Tibial nerve (tissue), 4 donors: ENCODE data around the gene LRRC14B. TPM values are rescaled to one million over a fixed set of nuclear protein-coding genes. Genes with fewer than 3 reads are reported as not detected.

Source experiments
- DNase-seq, 2 donors: peaks; one replicate each; pipeline ENCODE4 v3.0.0-alpha.2; 2019; ENCODE audit warnings: low spot score in 2 of 2
- H3K27ac ChIP-seq, 4 donors: fragments of 200-600 bp; sonication (generic) in 3 of 4; one replicate each; pipeline ENCODE4 v1.5.1; 2017 to 2019; ENCODE audit warnings: mild to moderate bottlenecking in 1 of 4
- H3K27me3 ChIP-seq, 2 donors: fragments of 200-600 bp; sonication (generic) in 1 of 2; one replicate each; pipeline versions ENCODE4 v1.5.1 to v1.6.0; 2017 to 2019
- H3K36me3 ChIP-seq, 3 donors: fragments of 200-600 bp; sonication (generic); one replicate each; pipeline ENCODE4 v1.5.1; 2018 to 2019
- H3K4me1 ChIP-seq, 4 donors: fragments of 200-600 bp; sonication (generic) in 3 of 4; one replicate each; pipeline ENCODE4 v1.5.1; 2017 to 2019
- H3K4me3 ChIP-seq, 4 donors: fragments of 200-600 bp; sonication (generic) in 3 of 4; one replicate each; pipeline ENCODE4 v1.5.1; 2017 to 2019; ENCODE audit warnings: mild to moderate bottlenecking in 1 of 4, moderate library complexity in 1 of 4
- H3K9me3 ChIP-seq, 4 donors: fragments of 200-600 bp; sonication (generic) in 3 of 4; one replicate each; pipeline ENCODE4 v1.5.1; 2017 to 2019
- CTCF ChIP-seq, 5 experiments: fragments of 200-600 bp in 3 of 5; fragments of 450-650 bp in 2 of 5; sonication (generic) in 3 of 5; IDR thresholded peaks; one replicate each; pipeline ENCODE4 v1.5.1; 2016 to 2019; ENCODE audit warnings: antibody characterized with exemption in 5 of 5, mild to moderate bottlenecking in 3 of 5, moderate library complexity in 2 of 5
- EP300 ChIP-seq, 2 donors: sonication (generic); formaldehyde crosslinking; IDR thresholded peaks; one replicate each; pipeline ENCODE4 v1.6.1; 2017; ENCODE audit warnings: antibody characterized with exemption in 2 of 2, mild to moderate bottlenecking in 1 of 2
- POLR2A ChIP-seq, 2 donors: fragments of 450-650 bp; IDR thresholded peaks; one replicate each; pipeline ENCODE4 v1.6.1; 2017; ENCODE audit warnings: antibody characterized with exemption in 2 of 2, mild to moderate bottlenecking in 2 of 2, moderate library complexity in 2 of 2
- WGBS, 2 donors: methylation state at CpG; one replicate each; pipeline ENCODE4 v1.1.5; 2018; 5-methylcytosine and 5-hydroxymethylcytosine counted together
- total RNA-seq, 4 donors: library from RNA; depleted of rRNA; stranded (reverse); fragments of >200 nt; gene quantifications; one replicate each; pipeline ENCODE4 v1.1.0, GENCODE V29; 2016

The LRRC14B gene
- total RNA-seq, 4 donors from 2014 or later = not detected

GRCh38 chr5:153256-153655 lies 38.0 kb upstream of the LRRC14B start:
- Histone ChIP-seq H3K27ac (no peak overlapping the region), H3K36me3 (no peaks in the 10 kb centered on the region), H3K9me3 (peaks cover 0 to 10% (median 2%) of the 10 kb centered on the region in 4 donors), H3K4me3 (no peak overlapping the region), H3K27me3 (no peaks in the 10 kb centered on the region), H3K4me1 (no peaks in the 10 kb centered on the region)
- TF ChIP-seq EP300 (IDR thresholded peaks at IDR 0.05) (no peak), POLR2A (IDR thresholded peaks at IDR 0.05) (no peak), CTCF (IDR thresholded peaks at IDR 0.05) (no peak)
- WGBS, 2 donors = 82 to 92% methylated on average over 7 to 8 of the region's 8 CpGs
- DNase-seq = no peak

GRCh38 chr5:154236-154635 lies 37.1 kb upstream of the LRRC14B start:
- 76 to 79% methylated on average over 10 of the region's 10 CpGs for WGBS, 2 donors
- Histone ChIP-seq H3K27me3 (no peaks in the 10 kb centered on the region), H3K9me3 (peaks cover 0 to under 1% (median 0%) of the 10 kb centered on the region in 4 donors), H3K4me1 (no peaks in the 10 kb centered on the region), H3K27ac (no peak overlapping the region), H3K36me3 (no peaks in the 10 kb centered on the region), H3K4me3 (no peak overlapping the region)
- DNase-seq = no peak
- no peak for TF ChIP-seq CTCF (IDR thresholded peaks at IDR 0.05)
- no peak for TF ChIP-seq POLR2A (IDR thresholded peaks at IDR 0.05)
- no peak for TF ChIP-seq EP300 (IDR thresholded peaks at IDR 0.05)

GRCh38 chr5:154826-155225 lies 36.5 kb upstream of the LRRC14B start:
- H3K27me3 ChIP-seq = no peaks in the 10 kb centered on the region
- H3K4me3 ChIP-seq = no peak overlapping the region
- H3K4me1 ChIP-seq = peaks cover 0 to 5% (median 0%) of the 10 kb centered on the region in 4 donors
- no peak for TF ChIP-seq CTCF (IDR thresholded peaks at IDR 0.05)
- TF ChIP-seq POLR2A (IDR thresholded peaks at IDR 0.05) = no peak
- no peak for TF ChIP-seq EP300 (IDR thresholded peaks at IDR 0.05)
- H3K9me3 ChIP-seq = no peaks in the 10 kb centered on the region
- H3K36me3 ChIP-seq = no peaks in the 10 kb centered on the region
- 89 to 90% methylated on average over 18 of the region's 18 CpGs for WGBS, 2 donors
- DNase-seq = no peak
- no peak overlapping the region for H3K27ac ChIP-seq

- Histone ChIP-seq H3K27me3 (no peaks in the 10 kb centered on the region), H3K27ac (no peak overlapping the region), H3K9me3 (no peaks in the 10 kb centered on the region), H3K36me3 (no peaks in the 10 kb centered on the region), H3K4me1 (peaks cover 0 to 9% (median 0%) of the 10 kb centered on the region in 4 donors), H3K4me3 (no peak overlapping the region)
- 86 to 87% methylated on average over 23 of the region's 23 CpGs for WGBS, 2 donors
- DNase-seq = no peak
- TF ChIP-seq CTCF (IDR thresholded peaks at IDR 0.05) (no peak), POLR2A (IDR thresholded peaks at IDR 0.05) (no peak), EP300 (IDR thresholded peaks at IDR 0.05) (no peak)
These were observed 35.5 kb upstream of the LRRC14B start for GRCh38 chr5:155651-156410.

- no peak overlapping the region for H3K27ac ChIP-seq
- no peaks in the 10 kb centered on the region for H3K27me3 ChIP-seq
- H3K9me3 ChIP-seq = no peaks in the 10 kb centered on the region
- no peaks in the 10 kb centered on the region for H3K36me3 ChIP-seq
- TF ChIP-seq CTCF (IDR thresholded peaks at IDR 0.05) (no peak), EP300 (IDR thresholded peaks at IDR 0.05) (no peak)
- H3K4me1 ChIP-seq = peaks cover 0 to 9% (median 0%) of the 10 kb centered on the region in 4 donors
- H3K4me3 ChIP-seq = no peak overlapping the region
- no peak for DNase-seq
- 81 to 84% methylated on average over 10 to 17 of the region's 17 CpGs for WGBS, 2 donors
These were observed 34.8 kb upstream of the LRRC14B start for GRCh38 chr5:156411-157072.
